GM23338 (cell line): ENCODE measurements around the gene SEC24C. TPM values are rescaled to one million over a fixed set of nuclear protein-coding genes. Genes with fewer than 3 reads are reported as not detected.
A peak's percentile ranks its signal among the peaks of the same experiment; 100 is the strongest.
"Not testable (repeated sequence)": the region's sequence is repeated elsewhere in the genome, so short reads cannot be mapped to it uniquely, and the experiment has no call there.

Experiments used
- ATAC-seq: fragments of 200-7000 bp; cut with Tn5 transposase; 3 replicates; pipeline ENCODE4 v1.9.1; 2020
- DNase-seq: peaks from one replicate; pipeline ENCODE4 v3.0.0-alpha.2; 2015; ENCODE audit warnings: low spot score
- H2AFZ ChIP-seq: fragments of 200-600 bp; sonication (generic); 2 replicates; pipeline ENCODE4 v1.8.0; 2016; ENCODE audit warnings: antibody characterized with exemption, mild to moderate bottlenecking, moderate library complexity
- H3F3A ChIP-seq: fragments of 200-600 bp; sonication (generic); replicated peaks from 2 replicates; pipeline ENCODE4 v1.8.0; 2017; ENCODE audit warnings: antibody characterized with exemption, mixed run types, low read depth
- H3K27ac ChIP-seq: fragments of 200-600 bp; sonication (generic); 2 replicates; pipeline ENCODE4 v1.6.1; 2016; ENCODE audit warnings: low read depth
- H3K27me3 ChIP-seq: fragments of 200-600 bp; sonication (generic); 2 replicates; pipeline ENCODE4 v1.8.0; 2016; ENCODE audit warnings: mild to moderate bottlenecking, mixed run types, moderate library complexity; ENCODE audit not compliant: insufficient read depth
- H3K36me3 ChIP-seq: fragments of 200-600 bp; sonication (generic); 2 replicates; pipeline ENCODE4 v1.8.0; 2016; ENCODE audit warnings: mild to moderate bottlenecking; ENCODE audit not compliant: insufficient read depth
- H3K4me1 ChIP-seq: fragments of 200-600 bp; sonication (generic); 2 replicates; pipeline ENCODE4 v1.8.0; 2016; ENCODE audit warnings: mild to moderate bottlenecking, moderate library complexity; ENCODE audit not compliant: insufficient read depth
- H3K4me2 ChIP-seq: fragments of 200-600 bp; sonication (generic); 2 replicates; pipeline ENCODE4 v1.7.1; 2017; ENCODE audit warnings: mixed run types
- H3K4me3 ChIP-seq: fragments of 200-600 bp; sonication (generic); 2 replicates; pipeline ENCODE4 v1.6.1; 2016; ENCODE audit warnings: mixed run types
- H3K79me2 ChIP-seq: fragments of 200-600 bp; sonication (generic); replicated peaks from 2 replicates; pipeline ENCODE4 v1.8.0; 2017; ENCODE audit warnings: mild to moderate bottlenecking; ENCODE audit not compliant: insufficient read depth
- H3K9me2 ChIP-seq: fragments of 200-600 bp; sonication (generic); 2 replicates; pipeline ENCODE4 v1.8.0; 2017; ENCODE audit not compliant: insufficient read depth
- H4K20me1 ChIP-seq: fragments of 200-600 bp; sonication (generic); replicated peaks from 2 replicates; pipeline ENCODE4 v1.8.0; 2017; ENCODE audit warnings: mild to moderate bottlenecking; ENCODE audit not compliant: insufficient read depth
- H3K27ac Mint-ChIP-seq: 2 replicates; pipeline ENCODE4 v1.8.0; 2020; ENCODE audit warnings: inconsistent platforms, mild to moderate bottlenecking, moderate library complexity, mixed read lengths
- H3K27me3 Mint-ChIP-seq: 3 replicates; pipeline ENCODE4 v1.8.0; 2022; ENCODE audit warnings: low read depth, mild to moderate bottlenecking, moderate library complexity, mixed read lengths, inconsistent platforms; ENCODE audit not compliant: insufficient read depth, poor library complexity
- H3K36me3 Mint-ChIP-seq: 3 replicates; pipeline ENCODE4 v1.8.0; 2021; ENCODE audit warnings: low read depth, mild to moderate bottlenecking, inconsistent platforms, moderate library complexity, mixed read lengths
- H3K4me1 Mint-ChIP-seq: 3 replicates; pipeline ENCODE4 v1.8.0; 2020; ENCODE audit warnings: mild to moderate bottlenecking, inconsistent platforms, mixed read lengths
- H3K4me3 Mint-ChIP-seq: 3 replicates; pipeline ENCODE4 v1.8.0; 2021; ENCODE audit warnings: moderate library complexity, mild to moderate bottlenecking, inconsistent platforms, mixed read lengths
- H3K9me3 Mint-ChIP-seq: 3 replicates; pipeline ENCODE4 v1.8.0; 2020; ENCODE audit warnings: moderate library complexity, mild to moderate bottlenecking, inconsistent platforms, mixed read lengths
- CREB1 ChIP-seq: fragments of 250-450 bp; sonication (Bioruptor Pico); IDR thresholded peaks from 2 replicates; pipeline ENCODE4 v1.5.0; 2020; ENCODE audit warnings: low read depth, mild to moderate bottlenecking, moderate library complexity
- CTCF ChIP-seq, 2 experiments: fragments of 200-600 bp in 1 of 2; sonication (generic) in 1 of 2; conservative IDR thresholded peaks; 2 replicates each; pipeline versions ENCODE4 v1.5.1 to v1.6.1; 2016 to 2017; ENCODE audit warnings: antibody characterized with exemption in 2 of 2, low read depth in 2 of 2, mild to moderate bottlenecking in 2 of 2, moderate library complexity in 1 of 2
- ETS1 ChIP-seq: IDR thresholded peaks from 2 replicates; pipeline ENCODE4 v1.6.1; 2016; ENCODE audit warnings: antibody characterized with exemption
- EZH2 ChIP-seq: fragments of 200-600 bp; sonication (generic); IDR thresholded peaks from one replicate; pipeline ENCODE4 v1.8.0; 2017; ENCODE audit warnings: antibody characterized with exemption, mild to moderate bottlenecking, low read depth; ENCODE audit not compliant: unreplicated experiment
- EZH2phosphoT487 ChIP-seq: fragments of 200-600 bp; sonication (generic); IDR thresholded peaks from one replicate; pipeline ENCODE4 v1.8.1; 2018; ENCODE audit warnings: antibody characterized with exemption; ENCODE audit not compliant: unreplicated experiment
- JUNB ChIP-seq: IDR thresholded peaks from one replicate; pipeline ENCODE4 v1.6.1; 2016; ENCODE audit warnings: antibody characterized with exemption; ENCODE audit not compliant: unreplicated experiment
- NANOG ChIP-seq: IDR thresholded peaks from 2 replicates; pipeline ENCODE4 v1.6.1; 2016; ENCODE audit warnings: antibody characterized with exemption, borderline replicate concordance
- POLR2AphosphoS5 ChIP-seq: IDR thresholded peaks from 2 replicates; pipeline ENCODE4 v1.6.1; 2016; ENCODE audit warnings: antibody characterized with exemption, low read depth
- REST ChIP-seq: IDR thresholded peaks from one replicate; pipeline ENCODE4 v1.6.1; 2018; ENCODE audit warnings: antibody characterized with exemption; ENCODE audit not compliant: unreplicated experiment
- STAT1 ChIP-seq: IDR thresholded peaks from one replicate; pipeline ENCODE4 v1.6.1; 2016; ENCODE audit warnings: antibody characterized with exemption; ENCODE audit not compliant: unreplicated experiment
- ZNF114 ChIP-seq: fragments of 250-450 bp; sonication (Bioruptor Pico); IDR thresholded peaks from 2 replicates; pipeline ENCODE4 v1.5.0; 2020; ENCODE audit warnings: mild to moderate bottlenecking, moderate library complexity
- ZNF331 ChIP-seq: fragments of 250-450 bp; sonication (Bioruptor Pico); IDR thresholded peaks from 2 replicates; pipeline ENCODE4 v1.5.0; 2020; ENCODE audit warnings: low read depth, mild to moderate bottlenecking, moderate library complexity
- polyA plus RNA-seq: library from polyadenylated mRNA; unstranded; fragments of >200 nt; fragmentation: Nextera tagmentation; extraction: Ambion mirVana; gene quantifications from 2 replicates; pipeline ENCODE4 v1.2.1, GENCODE V29; 2016
- total RNA-seq: library from RNA; depleted of rRNA; stranded (reverse); fragments of >200 nt; shearing (Covaris generic); gene quantifications from 2 replicates; pipeline ENCODE4 v1.2.3, GENCODE V29; 2014

SEC24C gene
- total and polyA plus RNA-seq, 2 experiments from 2014 or later: 16.9 to 64.2 TPM

- TF ChIP-seq CTCF (conservative IDR thresholded peaks at IDR 0.05; ENCODE audit: low read depth in 2 of 2) (no peak), CREB1 (CRISPR knock-in tag) (no peak), STAT1 (no peak), NANOG (no peak), REST (no peak), POLR2AphosphoS5 (no peak), ETS1 (no peak), JUNB (no peak), ZNF331 (CRISPR knock-in tag) (no peak), EZH2 (no peak), EZH2phosphoT487 (no peak), ZNF114 (CRISPR knock-in tag) (no peak)
Observed at GRCh38 chr10:73723516-73723915, 20.7 kb upstream of the SEC24C start (continued).

GRCh38 chr10:73729781-73730152 lies 14.4 kb upstream of the SEC24C start:
- peak overlapping the region; percentile 99 for H3K27ac Mint-ChIP-seq
- H3K27me3 ChIP-seq, H4K20me1 ChIP-seq, H3K27me3 Mint-ChIP-seq, ATAC-seq, DNase-seq, H2AFZ ChIP-seq, H3K4me1 Mint-ChIP-seq, H3K9me2 ChIP-seq, H3K36me3 ChIP-seq, H3K9me3 Mint-ChIP-seq: not testable (repeated sequence)
- Histone ChIP-seq H3K4me3 (peak overlapping the region; percentile 91), H3K4me2 (peak overlapping the region; percentile 86), H3K79me2 (peaks cover 19% of the 10 kb centered on the region), H3F3A (peaks cover 12% of the 10 kb centered on the region; the same call in 1 of the 2 replicates), H3K27ac (0 out of 2 replicates have a peak overlapping the region, but pooled peaks have one; percentile 95), H3K4me1 (peaks cover 12% of the 10 kb centered on the region)
- peaks cover 24% of the 10 kb centered on the region; the same call in 2 of the 3 replicates for H3K36me3 Mint-ChIP-seq
- H3K4me3 Mint-ChIP-seq: peak overlapping the region; percentile 94
